BLaER1 treated with 17β-estradiol and CSF1 and Interleukin-3, amounts not matched to agents 10 nM and 100 nM (cell line): ENCODE measurements around the gene ADD3.

Experiments used
- H3K27ac ChIP-seq, 11 experiments: shearing (Covaris generic); formaldehyde crosslinking; 2 replicates each; pipeline ENCODE4 v1.8.1; 2022
- H3K27me3 ChIP-seq, 11 experiments: shearing (Covaris generic); formaldehyde crosslinking; 2 replicates each; pipeline ENCODE4 v1.8.1; 2022
- H3K36me3 ChIP-seq, 11 experiments: shearing (Covaris generic); formaldehyde crosslinking; 2 replicates each; pipeline ENCODE4 v1.8.1; 2022
- H3K4me1 ChIP-seq, 10 experiments: shearing (Covaris generic); formaldehyde crosslinking; 2 replicates each; pipeline ENCODE4 v1.8.1; 2022
- H3K4me2 ChIP-seq, 11 experiments: shearing (Covaris generic); formaldehyde crosslinking; 2 replicates each; pipeline ENCODE4 v1.8.1; 2022
- H3K4me3 ChIP-seq, 10 experiments: shearing (Covaris generic); formaldehyde crosslinking; 2 replicates each; pipeline ENCODE4 v1.8.1; 2022
- H3K9ac ChIP-seq, 11 experiments: shearing (Covaris generic); formaldehyde crosslinking; 2 replicates each; pipeline ENCODE4 v1.8.1; 2022
- H3K9me3 ChIP-seq, 11 experiments: shearing (Covaris generic); formaldehyde crosslinking; replicated peaks in 1 of 11; 2 replicates each; pipeline ENCODE4 v1.8.1; 2022
- H4K20me1 ChIP-seq, 11 experiments: shearing (Covaris generic); formaldehyde crosslinking; 2 replicates each; pipeline ENCODE4 v1.8.1; 2022
- Cebpa-rat ChIP-seq, 11 experiments: shearing (Covaris generic); IDR thresholded peaks; 2 replicates each; pipeline ENCODE4 v1.8.1; 2022

ADD3 gene

DNA sequence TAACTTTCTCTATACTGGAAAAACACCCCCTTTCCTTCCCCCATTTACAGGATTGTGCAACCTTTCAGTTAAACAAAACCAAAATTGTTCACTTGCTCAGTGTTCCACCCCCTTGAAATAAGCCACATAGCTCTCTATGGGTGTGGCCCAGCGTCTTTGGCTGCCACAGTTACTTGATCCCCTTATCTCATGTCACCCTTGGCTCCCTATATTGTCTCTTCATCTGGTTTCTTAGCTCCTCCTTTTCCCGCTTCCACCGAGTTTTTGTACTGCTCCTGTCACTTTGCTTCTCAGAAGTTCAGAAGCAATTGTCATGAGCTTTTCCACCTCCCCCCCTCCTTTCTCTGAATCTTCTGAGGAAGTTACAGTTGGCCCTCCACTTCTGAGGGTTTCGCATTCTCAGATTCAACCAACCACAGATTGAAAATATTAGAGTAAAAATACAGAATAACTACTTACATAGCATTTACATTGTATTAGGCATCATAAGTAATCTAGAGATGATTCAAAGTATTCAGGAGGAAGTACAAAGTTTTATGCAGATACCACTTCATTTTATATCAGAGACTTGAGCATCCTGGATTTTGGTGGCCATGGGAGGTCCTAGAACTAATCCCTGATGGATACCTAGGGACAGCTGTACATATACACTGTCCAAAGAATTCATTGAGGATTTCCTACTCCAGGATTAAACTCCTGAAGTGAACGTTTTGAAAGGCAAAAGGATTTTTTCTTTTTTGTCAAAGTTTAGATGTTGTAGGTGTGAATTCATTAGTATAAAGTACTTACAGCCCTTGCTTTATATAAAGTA lies 60.4 kb downstream of the ADD3 start:
- peak overlapping the region; percentile 52 to 80 (median 70); a peak in 21 of 22 replicates for H3K9ac ChIP-seq
- peaks cover 0 to 6% (median 0%) of the 10 kb centered on the region in 11 experiments; a peak in 2 of 22 replicates for H3K36me3 ChIP-seq
- H3K4me1 ChIP-seq = peaks cover 60 to 96% (median 84%) of the 10 kb centered on the region in 10 experiments
- H3K4me3 ChIP-seq = peak overlapping the region in 6 of 10 experiments; percentile 3 to 38 (median 16); a peak in 6 of 20 replicates
- H3K27me3 ChIP-seq = no peaks in the 10 kb centered on the region
- TF ChIP-seq Cebpa-rat (IDR thresholded peaks at IDR 0.05) = peak in 9 of 11 experiments; percentile 49 to 90 (median 79); a peak in 15 of 22 replicates
- H3K27ac ChIP-seq = peak overlapping the region; percentile 71 to 98 (median 91)
- peak overlapping the region; percentile 74 to 93 (median 80) for H3K4me2 ChIP-seq
- H3K9me3 ChIP-seq = peaks cover 0 to 9% (median 0%) of the 10 kb centered on the region in 11 experiments; a peak in 7 of 22 replicates
- H4K20me1 ChIP-seq = no peaks in the 10 kb centered on the region

DNA sequence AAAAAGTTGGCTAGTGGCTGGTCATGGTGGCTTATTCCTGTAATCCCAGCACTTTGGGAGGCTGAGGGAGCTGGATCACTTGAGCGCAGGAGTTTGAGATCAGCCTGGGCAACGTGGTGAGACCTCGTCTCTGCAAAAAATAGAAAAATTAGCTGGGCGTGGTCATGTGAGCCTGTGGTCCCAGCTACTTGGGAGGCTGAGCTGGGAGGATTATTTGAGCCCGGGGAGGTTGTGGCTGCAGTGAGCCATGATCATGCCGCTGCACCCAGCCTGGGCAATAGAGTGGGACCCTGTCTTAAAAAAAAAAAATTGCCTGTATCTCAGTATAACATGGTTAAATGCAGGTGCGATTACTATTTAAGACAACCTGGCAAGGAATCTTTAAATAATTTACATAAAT lies 61.0 kb downstream of the ADD3 start:
- peak overlapping the region; percentile 74 to 93 (median 80) for H3K4me2 ChIP-seq
- H3K27me3 ChIP-seq = no peaks in the 10 kb centered on the region
- peak overlapping the region in 5 of 10 experiments; percentile 3 to 38 (median 12); a peak in 4 of 20 replicates for H3K4me3 ChIP-seq
- H3K9ac ChIP-seq = peak overlapping the region in 10 of 11 experiments; percentile 52 to 80 (median 71); a peak in 19 of 22 replicates
- H3K27ac ChIP-seq = peak overlapping the region; percentile 71 to 98 (median 91)
- H3K4me1 ChIP-seq = peaks cover 63 to 98% (median 88%) of the 10 kb centered on the region in 10 experiments
- no peak for TF ChIP-seq Cebpa-rat (IDR thresholded peaks at IDR 0.05)
- peaks cover 0 to 12% (median 0%) of the 10 kb centered on the region in 11 experiments; a peak in 2 of 22 replicates for H3K36me3 ChIP-seq
- peaks cover 0 to 15% (median 5%) of the 10 kb centered on the region in 11 experiments; a peak in 13 of 22 replicates for H3K9me3 ChIP-seq
- H4K20me1 ChIP-seq = no peaks in the 10 kb centered on the region

DNA sequence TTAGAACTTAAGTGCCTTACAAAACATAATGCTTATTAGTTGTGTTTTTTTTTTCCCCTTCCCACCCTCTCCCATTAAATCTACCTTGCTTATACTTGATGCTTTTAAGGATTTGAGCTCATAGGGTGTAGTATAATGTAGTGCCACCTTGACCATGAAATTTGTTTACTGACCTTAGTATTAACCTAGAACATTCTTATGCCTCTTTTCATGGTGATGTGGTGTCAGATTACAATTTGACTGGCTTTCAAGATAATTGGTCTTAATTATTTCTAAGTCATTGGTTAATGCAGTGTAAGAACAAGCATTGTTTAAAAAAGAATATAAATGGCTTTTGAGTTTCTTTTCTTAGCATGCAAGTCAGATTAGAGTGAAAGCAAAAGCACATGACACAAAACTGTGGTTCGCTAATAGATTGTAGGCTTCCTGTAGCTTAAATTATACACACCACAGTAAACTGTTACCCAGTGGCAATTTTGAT lies 61.8 kb downstream of the ADD3 start:
- Histone ChIP-seq H3K27ac (peak overlapping the region; percentile 71 to 98 (median 91)), H3K27me3 (no peaks in the 10 kb centered on the region), H3K4me2 (peak overlapping the region; percentile 74 to 93 (median 80)), H3K9me3 (peaks cover 0 to 23% (median 13%) of the 10 kb centered on the region in 11 experiments; a peak in 15 of 22 replicates), H3K4me3 (peak overlapping the region in 4 of 10 experiments; percentile 2 to 32 (median 18); a peak in 7 of 20 replicates), H3K9ac (peak overlapping the region; percentile 15 to 80 (median 67); a peak in 19 of 22 replicates), H4K20me1 (no peaks in the 10 kb centered on the region), H3K4me1 (peaks cover 70 to 100% (median 95%) of the 10 kb centered on the region in 10 experiments), H3K36me3 (peaks cover 0 to 14% (median 0%) of the 10 kb centered on the region in 11 experiments; a peak in 2 of 22 replicates)
- no peak for TF ChIP-seq Cebpa-rat (IDR thresholded peaks at IDR 0.05)

DNA sequence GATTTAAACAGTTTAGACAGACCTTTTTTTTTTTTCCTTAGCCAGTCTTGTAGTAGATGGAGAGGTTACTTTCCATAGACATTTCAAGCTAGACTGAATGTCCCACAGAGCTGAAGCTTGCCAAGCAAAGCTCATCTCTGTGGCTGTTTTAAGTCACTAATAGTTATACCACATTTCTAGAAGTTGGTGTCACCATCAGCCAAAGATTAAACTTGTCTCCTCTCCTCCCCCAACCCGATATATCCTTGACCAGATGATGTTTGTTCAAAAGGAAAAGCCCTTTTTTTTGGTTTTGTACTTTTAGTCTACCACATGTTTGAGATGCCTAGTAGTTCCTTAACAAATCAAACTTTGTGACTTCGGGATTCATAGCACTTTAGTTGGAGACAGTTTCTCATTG lies 66.1 kb downstream of the ADD3 start:
- Histone ChIP-seq H3K4me3 (no peak overlapping the region; a peak in 1 of 20 replicates), H3K4me2 (peak overlapping the region; percentile 40 to 88 (median 75); a peak in 19 of 22 replicates), H3K9ac (peak overlapping the region in 5 of 11 experiments; percentile 3 to 84 (median 73); a peak in 6 of 22 replicates), H3K36me3 (peaks cover 0 to 9% (median 0%) of the 10 kb centered on the region in 11 experiments; a peak in 2 of 22 replicates), H3K9me3 (peaks cover 0 to 26% (median 13%) of the 10 kb centered on the region in 11 experiments; a peak in 15 of 22 replicates), H3K27ac (peak overlapping the region; percentile 31 to 98 (median 95); a peak in 20 of 22 replicates), H4K20me1 (no peaks in the 10 kb centered on the region), H3K4me1 (peaks cover 80 to 96% (median 87%) of the 10 kb centered on the region in 10 experiments), H3K27me3 (no peaks in the 10 kb centered on the region)
- TF ChIP-seq Cebpa-rat (IDR thresholded peaks at IDR 0.05) = no peak

DNA sequence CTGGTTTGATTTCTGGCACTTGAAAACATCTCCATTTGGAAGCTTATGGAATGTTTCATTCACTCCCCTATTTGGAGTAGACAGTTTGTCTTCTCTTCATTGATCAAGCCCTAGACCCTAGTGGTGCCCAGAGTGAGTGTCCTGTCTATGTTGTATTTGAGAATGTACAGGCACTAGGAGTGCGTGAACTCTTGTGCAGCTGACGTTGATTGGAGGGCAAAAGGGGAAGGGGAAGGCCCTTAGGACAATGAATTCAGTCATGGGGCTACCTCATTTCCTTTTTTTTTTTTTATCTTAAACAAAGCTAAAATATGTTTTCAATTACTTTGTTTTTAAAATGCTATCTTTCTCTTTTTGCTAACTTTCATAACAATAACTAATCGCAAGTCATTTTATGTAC lies 66.5 kb downstream of the ADD3 start:
- Histone ChIP-seq H3K4me1 (peaks cover 76 to 96% (median 86%) of the 10 kb centered on the region in 10 experiments), H3K27ac (peak overlapping the region; percentile 31 to 98 (median 95); a peak in 21 of 22 replicates), H4K20me1 (no peaks in the 10 kb centered on the region), H3K9me3 (peaks cover 0 to 26% (median 13%) of the 10 kb centered on the region in 11 experiments; a peak in 15 of 22 replicates), H3K9ac (peak overlapping the region in 5 of 11 experiments; percentile 3 to 84 (median 73); a peak in 10 of 22 replicates), H3K4me2 (peak overlapping the region; percentile 40 to 88 (median 75); a peak in 19 of 22 replicates), H3K4me3 (no peak overlapping the region; a peak in 1 of 20 replicates), H3K27me3 (no peaks in the 10 kb centered on the region), H3K36me3 (peaks cover 0 to 9% (median 0%) of the 10 kb centered on the region in 11 experiments; a peak in 2 of 22 replicates)
- TF ChIP-seq Cebpa-rat (IDR thresholded peaks at IDR 0.05) = no peak

DNA sequence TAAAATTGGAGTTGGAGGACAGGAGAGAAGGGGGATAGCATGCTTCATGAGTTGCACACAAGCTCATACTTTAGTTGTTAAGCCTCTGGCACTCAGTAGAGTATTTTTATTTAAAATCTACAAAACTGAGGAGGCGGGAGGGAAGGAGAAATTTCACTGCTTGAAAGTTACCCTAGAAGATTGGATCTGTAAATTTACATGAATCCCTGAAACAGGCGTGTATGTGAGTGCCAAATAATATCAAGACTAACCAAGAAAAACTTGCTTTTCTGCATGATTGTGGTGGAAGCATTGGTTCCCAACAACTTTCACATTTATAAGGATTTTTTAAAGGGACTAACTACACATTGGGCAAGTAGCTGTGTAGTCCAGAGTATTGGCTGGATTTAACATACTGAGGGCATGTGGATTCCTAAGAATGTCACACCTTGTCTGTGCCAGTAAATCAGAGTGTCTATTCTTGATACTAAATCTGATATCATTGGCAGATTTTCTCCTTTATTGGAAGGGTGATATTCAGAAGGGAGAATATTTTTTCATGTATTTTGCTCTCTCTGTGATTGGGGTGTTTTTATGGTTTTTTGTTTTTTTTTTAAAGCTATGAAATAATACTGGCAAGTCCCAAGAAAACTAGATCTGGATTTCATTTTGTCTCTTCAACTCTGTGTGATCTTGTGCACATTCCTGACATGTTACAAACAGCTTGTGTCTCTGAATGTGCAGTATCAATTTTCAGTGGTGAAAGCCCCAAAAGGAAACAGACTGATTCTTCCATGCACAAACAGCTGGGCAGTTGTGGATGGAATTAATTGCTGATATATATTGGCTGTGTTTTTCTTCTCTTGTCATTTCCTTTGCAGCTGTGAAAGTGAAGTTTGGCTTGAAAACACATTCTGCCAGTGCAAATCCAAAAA lies 67.2 kb downstream of the ADD3 start:
- Histone ChIP-seq H3K36me3 (peaks cover 0 to 13% (median 0%) of the 10 kb centered on the region in 11 experiments; a peak in 4 of 22 replicates), H3K27me3 (no peaks in the 10 kb centered on the region), H3K9ac (peak overlapping the region; percentile 48 to 84 (median 66); a peak in 21 of 22 replicates), H3K4me1 (peaks cover 69 to 96% (median 82%) of the 10 kb centered on the region in 10 experiments), H3K27ac (peak overlapping the region; percentile 31 to 98 (median 95)), H3K4me3 (0 out of 20 replicates have a peak overlapping the region, but pooled peaks of 1 of the 10 experiments have one; percentile 1), H3K4me2 (peak overlapping the region; percentile 59 to 88 (median 75)), H4K20me1 (no peaks in the 10 kb centered on the region), H3K9me3 (peaks cover 0 to 32% (median 14%) of the 10 kb centered on the region in 11 experiments; a peak in 15 of 22 replicates)
- TF ChIP-seq Cebpa-rat (IDR thresholded peaks at IDR 0.05) = no peak

DNA sequence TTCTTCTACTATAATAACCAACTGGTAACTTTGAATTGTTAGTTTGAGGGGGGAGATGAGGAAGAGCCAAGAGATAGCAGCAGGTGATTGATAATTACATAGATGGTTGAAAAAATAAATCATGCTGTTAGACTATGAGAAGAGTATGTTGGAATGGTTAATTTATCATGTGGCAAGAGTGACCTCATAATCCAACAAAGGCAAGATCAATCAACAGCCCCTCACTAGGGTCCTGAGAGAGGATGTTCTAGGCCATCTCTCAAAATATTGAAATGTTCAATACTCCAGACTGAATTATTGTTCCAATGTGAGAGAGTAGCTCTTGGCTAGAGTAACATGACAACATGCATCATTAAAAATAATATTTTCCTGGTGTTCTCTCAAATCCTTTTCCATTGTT lies 67.9 kb downstream of the ADD3 start:
- H3K4me1 ChIP-seq = peaks cover 62 to 96% (median 78%) of the 10 kb centered on the region in 10 experiments
- no peak overlapping the region for H3K4me3 ChIP-seq

More for the DNA sequence above, 67.9 kb downstream of the ADD3 start:
- peak overlapping the region; percentile 59 to 88 (median 75) for H3K4me2 ChIP-seq
- no peak for TF ChIP-seq Cebpa-rat (IDR thresholded peaks at IDR 0.05)
- H3K27ac ChIP-seq = peak overlapping the region; percentile 31 to 98 (median 95); a peak in 21 of 22 replicates
- no peaks in the 10 kb centered on the region for H3K27me3 ChIP-seq
- peaks cover 0 to 32% (median 14%) of the 10 kb centered on the region in 11 experiments; a peak in 15 of 22 replicates for H3K9me3 ChIP-seq
- H4K20me1 ChIP-seq = no peaks in the 10 kb centered on the region
- peak overlapping the region; percentile 48 to 84 (median 66); a peak in 21 of 22 replicates for H3K9ac ChIP-seq
- H3K36me3 ChIP-seq = peaks cover 0 to 17% (median 0%) of the 10 kb centered on the region in 11 experiments; a peak in 5 of 22 replicates
